NCI-H2196 (cell line): ENCODE data around the gene OR12D1.

ENCODE experiments used
- DNase-seq: peaks from one replicate; lab custom pipeline; 2025; ENCODE audit not compliant: unreplicated experiment; lab: John Stamatoyannopoulos, UW

OR12D1 gene

DNA sequence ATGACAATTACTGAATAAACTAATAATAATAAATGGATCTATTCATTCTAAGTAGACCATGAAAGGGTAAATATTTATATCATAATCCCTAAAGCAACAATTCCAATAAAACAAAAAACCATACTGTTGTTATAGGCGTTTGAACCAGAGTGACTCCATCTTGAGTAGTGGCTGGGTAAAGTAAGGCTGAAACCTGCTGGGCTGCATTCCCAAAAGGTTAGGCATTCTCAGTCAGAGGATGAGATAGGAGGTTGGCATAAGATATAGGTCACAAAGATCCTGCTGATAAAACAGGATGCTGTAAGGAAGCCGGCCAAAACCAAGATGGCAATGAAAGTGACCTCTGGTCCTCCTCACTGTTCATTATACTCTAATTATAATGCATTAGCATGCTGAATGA is 50.6 kb downstream of the OR12D1 start:
- no peak for DNase-seq

DNA sequence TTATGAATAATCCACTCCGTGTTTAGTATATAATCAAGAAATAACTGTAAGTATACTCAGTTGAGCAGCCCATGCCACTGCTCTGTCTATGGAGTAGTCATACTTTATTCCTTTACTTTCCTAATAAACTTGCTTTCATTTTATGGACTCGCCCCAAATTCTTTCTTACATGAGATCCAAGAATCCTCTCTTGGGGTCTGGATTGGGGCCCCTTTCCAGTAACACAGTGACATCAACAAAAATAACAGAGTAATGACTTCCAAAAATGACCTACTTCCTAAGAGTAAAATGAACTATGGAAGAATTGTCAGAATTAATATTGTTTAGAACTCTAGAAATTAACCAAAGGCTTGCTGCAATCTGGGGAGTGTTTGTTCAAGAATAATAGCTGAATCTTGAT is 51.1 kb downstream of the OR12D1 start:
- DNase-seq: no peak

DNA sequence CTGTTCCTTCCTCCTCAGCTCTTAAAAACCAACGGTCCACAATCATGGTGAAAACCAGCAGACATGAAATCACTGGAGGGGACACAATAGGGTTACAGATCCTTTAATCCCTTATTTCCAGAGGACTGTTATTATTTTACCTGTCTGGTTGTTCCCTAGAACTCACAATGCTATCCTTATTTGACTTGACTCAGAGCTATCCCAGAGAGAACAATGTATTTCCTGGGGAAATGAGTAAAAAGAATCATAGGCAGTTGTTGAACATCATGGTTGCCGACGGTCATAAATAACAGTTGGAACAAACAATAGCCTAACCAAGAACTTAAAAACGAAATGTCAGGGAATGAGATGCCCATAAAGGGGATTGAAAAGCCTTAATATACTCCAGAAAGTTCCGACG is 51.5 kb downstream of the OR12D1 start:
- no peak for DNase-seq
